Choroid plexus epithelial cell (primary cell): ENCODE data around the gene ALG3.

ENCODE experiments used
- DNase-seq: peaks from one replicate; pipeline ENCODE4 v3.0.0-alpha.2; 2010; ENCODE audit warnings: low read depth
- H3K4me3 ChIP-seq: 2 replicates; pipeline ENCODE4 v1.5.1; 2011; ENCODE audit warnings: low read depth, mild to moderate bottlenecking, control low read depth, low read length, moderate library complexity
- CTCF ChIP-seq: conservative IDR thresholded peaks from 2 replicates; pipeline ENCODE4 v1.5.1; 2011; ENCODE audit warnings: low read depth, mild to moderate bottlenecking, control low read depth, inconsistent platforms, low read length, moderate library complexity

ALG3 gene

GRCh38 chr3:184248454-184249411 is at the start of gene ALG3:
Gene ALG3 (minus strand): TSS chr3:184248962. CDS start chr3:184248940, 22 bp downstream.
- DNase-seq = peak; percentile 94
- no peak for TF ChIP-seq CTCF
- H3K4me3 ChIP-seq = peak within 1 kb of the TSS; percentile 99

GRCh38 chr3:184296616-184297015 is 47.9 kb upstream of the ALG3 start:
- TF ChIP-seq CTCF = no peak
- DNase-seq = no peak
- H3K4me3 ChIP-seq = no peak overlapping the region

DNA sequence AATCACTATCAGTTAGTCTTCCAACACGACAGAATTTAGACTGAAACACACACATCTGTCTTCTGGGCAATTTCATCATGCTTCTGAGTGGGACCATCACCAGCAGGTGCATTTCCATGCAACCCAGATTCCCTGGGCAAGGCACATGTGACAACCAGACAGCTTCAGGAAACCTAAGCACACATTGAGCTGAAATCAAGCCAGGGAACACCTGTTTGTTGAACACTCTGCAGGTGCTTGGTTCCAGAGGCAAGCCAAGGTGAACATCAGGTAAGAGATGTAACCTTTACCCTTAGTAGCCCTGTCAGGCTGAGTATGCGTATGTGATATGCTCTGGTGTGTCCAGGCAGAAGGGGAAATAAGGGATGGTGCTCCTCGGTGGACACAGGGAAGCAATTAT is 47.0 kb upstream of the ALG3 start:
- no peak for TF ChIP-seq CTCF
- DNase-seq = no peak
- H3K4me3 ChIP-seq = no peak overlapping the region

DNA sequence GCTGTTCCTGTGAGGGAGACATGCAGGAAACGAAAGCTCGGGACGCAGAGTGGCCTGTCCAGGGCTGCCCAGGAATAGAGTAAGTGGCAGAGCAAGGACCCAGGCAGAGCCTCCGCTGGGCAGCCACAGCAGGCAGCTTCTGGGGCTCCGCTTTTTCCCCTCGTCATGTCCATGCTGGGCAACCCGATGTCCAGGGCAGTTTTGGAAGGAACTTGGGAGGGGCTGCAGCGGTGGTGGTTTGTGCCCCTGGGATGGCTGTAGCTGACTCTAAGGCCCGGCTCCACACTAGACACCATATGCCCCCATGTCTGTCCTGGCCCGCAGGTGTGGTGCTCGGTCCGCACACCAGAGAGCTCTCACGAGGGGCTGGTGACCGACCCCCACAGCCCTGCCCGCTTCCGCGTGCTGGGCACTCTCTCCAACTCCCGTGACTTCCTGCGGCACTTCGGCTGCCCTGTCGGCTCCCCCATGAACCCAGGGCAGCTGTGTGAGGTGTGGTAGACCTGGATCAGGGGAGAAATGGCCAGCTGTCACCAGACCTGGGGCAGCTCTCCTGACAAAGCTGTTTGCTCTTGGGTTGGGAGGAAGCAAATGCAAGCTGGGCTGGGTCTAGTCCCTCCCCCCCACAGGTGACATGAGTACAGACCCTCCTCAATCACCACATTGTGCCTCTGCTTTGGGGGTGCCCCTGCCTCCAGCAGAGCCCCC is 43.1 kb upstream of the ALG3 start:
- no peak for DNase-seq
- no peak overlapping the region for H3K4me3 ChIP-seq
- TF ChIP-seq CTCF = no peak

GRCh38 chr3:184291044-184291737 is 42.4 kb upstream of the ALG3 start:
- no peak for TF ChIP-seq CTCF
- no peak overlapping the region for H3K4me3 ChIP-seq
- DNase-seq = no peak

DNA sequence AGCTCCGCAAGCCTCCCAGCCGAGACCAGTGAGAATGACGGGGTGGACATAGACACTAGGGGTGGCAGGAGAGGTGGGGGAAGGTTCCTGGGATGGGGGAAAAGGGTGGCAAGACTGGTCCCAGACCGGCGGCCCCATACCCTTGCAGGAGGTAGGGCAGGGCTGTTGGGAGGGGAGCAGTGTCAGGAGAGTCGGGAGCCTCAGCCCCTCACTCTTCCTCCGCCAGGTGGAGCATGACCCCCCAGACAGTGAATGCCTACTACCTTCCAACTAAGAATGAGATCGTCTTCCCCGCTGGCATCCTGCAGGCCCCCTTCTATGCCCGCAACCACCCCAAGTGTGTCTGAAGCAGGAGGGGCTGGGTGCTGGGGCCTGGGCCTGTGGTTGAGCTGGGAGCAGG is 41.6 kb upstream of the ALG3 start:
- TF ChIP-seq CTCF = no peak
- no peak for DNase-seq
- H3K4me3 ChIP-seq = no peak overlapping the region
